HEK293 (cell line): ENCODE measurements around the gene SARNP.

Experiments
- CTCF ChIA-PET: fragments of 350-600 bp; formaldehyde crosslinking; extraction: SDS; loops from one replicate; lab custom pipeline; 2021; ENCODE audit warnings: antibody characterized with exemption; lab: Yijun Ruan, JAX
- POLR2A ChIA-PET: fragments of 300-600 bp; formaldehyde crosslinking; extraction: SDS; loops from one replicate; lab custom pipeline; 2020; ENCODE audit warnings: antibody characterized with exemption, inconsistent platforms; lab: Yijun Ruan, JAX
- H3K27ac ChIP-seq: fragments of 200-500 bp; sonication (Bioruptor generic); 2 replicates; pipeline ENCODE4 v1.5.1; 2014; ENCODE audit warnings: low read depth, low read length, control low read depth, inconsistent platforms; ENCODE audit errors: extremely low read depth
- H3K36me3 ChIP-seq, 2 experiments: fragments of 200-500 bp in 1 of 2; sonication (Bioruptor generic) in 1 of 2; 1 replicate in 1 of 2; 2 replicates in 1 of 2; pipeline ENCODE4 v1.5.1; 2014 to 2017; ENCODE audit warnings: inconsistent platforms in 2 of 2, low read length in 2 of 2; ENCODE audit not compliant: control insufficient read depth in 2 of 2, insufficient read depth in 1 of 2
- H3K4me1 ChIP-seq: fragments of 200-500 bp; sonication (Bioruptor generic); 2 replicates; pipeline ENCODE4 v1.5.1; 2014; ENCODE audit warnings: mild to moderate bottlenecking, low read length, inconsistent platforms; ENCODE audit not compliant: control insufficient read depth, insufficient read depth
- H3K4me3 ChIP-seq: 2 replicates; pipeline ENCODE4 v1.5.1; 2011; ENCODE audit warnings: low read depth, mild to moderate bottlenecking, control low read depth, low read length, moderate library complexity
- H3K9me3 ChIP-seq: fragments of 200-500 bp; sonication (Bioruptor generic); 2 replicates; pipeline ENCODE4 v1.5.1; 2014; ENCODE audit warnings: low read depth, low read length, inconsistent platforms; ENCODE audit not compliant: control insufficient read depth, insufficient read depth
- BCL6B ChIP-seq: fragments of 450-650 bp; formaldehyde crosslinking; IDR thresholded peaks from 2 replicates; pipeline ENCODE4 v1.5.1; 2017; ENCODE audit warnings: missing biosample characterization, missing genetic modification characterization
- GLIS2 ChIP-seq: fragments of 450-650 bp; formaldehyde crosslinking; IDR thresholded peaks from 2 replicates; pipeline ENCODE4 v1.5.1; 2016; ENCODE audit warnings: missing biosample characterization, missing genetic modification characterization
- TSHZ1 ChIP-seq: fragments of 450-650 bp; formaldehyde crosslinking; IDR thresholded peaks from 2 replicates; pipeline ENCODE4 v1.5.1; 2016; ENCODE audit warnings: missing biosample characterization, missing genetic modification characterization, borderline replicate concordance
- ZBTB26 ChIP-seq: fragments of 450-650 bp; formaldehyde crosslinking; optimal IDR thresholded peaks from 2 replicates; pipeline ENCODE3; 2016; ENCODE audit warnings: missing biosample characterization, mild to moderate bottlenecking, missing genetic modification characterization
- ZNF157 ChIP-seq: fragments of 450-650 bp; formaldehyde crosslinking; IDR thresholded peaks from 2 replicates; pipeline ENCODE4 v1.5.1; 2016; ENCODE audit warnings: missing biosample characterization, missing genetic modification characterization
- ZNF202 ChIP-seq: fragments of 450-650 bp; formaldehyde crosslinking; IDR thresholded peaks from 2 replicates; pipeline ENCODE4 v1.5.1; 2016; ENCODE audit warnings: missing biosample characterization, missing genetic modification characterization, borderline replicate concordance
- ZNF266 ChIP-seq: fragments of 450-650 bp; formaldehyde crosslinking; IDR thresholded peaks from 2 replicates; pipeline ENCODE4 v1.5.1; 2016; ENCODE audit warnings: missing biosample characterization, missing genetic modification characterization, low read depth
- ZNF280C ChIP-seq: fragments of 450-650 bp; formaldehyde crosslinking; IDR thresholded peaks from 2 replicates; pipeline ENCODE4 v1.5.1; 2016; ENCODE audit warnings: missing biosample characterization, missing genetic modification characterization
- ZNF335 ChIP-seq: fragments of 450-650 bp; formaldehyde crosslinking; conservative IDR thresholded peaks from 2 replicates; pipeline ENCODE4 v1.5.1; 2016; ENCODE audit warnings: missing biosample characterization, missing genetic modification characterization
- ZNF354C ChIP-seq: fragments of 450-650 bp; formaldehyde crosslinking; IDR thresholded peaks from 2 replicates; pipeline ENCODE4 v1.5.1; 2016; ENCODE audit warnings: missing biosample characterization, missing genetic modification characterization, low read depth, borderline replicate concordance
- ZNF521 ChIP-seq: fragments of 450-650 bp; formaldehyde crosslinking; IDR thresholded peaks from 2 replicates; pipeline ENCODE4 v1.5.1; 2017; ENCODE audit warnings: missing biosample characterization, mild to moderate bottlenecking, missing genetic modification characterization
- ZNF626 ChIP-seq: fragments of 450-650 bp; sonication (Bioruptor Pico); formaldehyde crosslinking; IDR thresholded peaks from 2 replicates; pipeline ENCODE4 v1.5.1; 2018; ENCODE audit warnings: missing biosample characterization, missing genetic modification characterization, inconsistent platforms
- ZNF830 ChIP-seq: fragments of 450-650 bp; IDR thresholded peaks from 2 replicates; pipeline ENCODE4 v1.5.0; 2018; ENCODE audit warnings: missing biosample characterization, missing genetic modification characterization, low read depth, mild to moderate bottlenecking, moderate library complexity
- ZXDB ChIP-seq: fragments of 450-650 bp; formaldehyde crosslinking; IDR thresholded peaks from 2 replicates; pipeline ENCODE4 v1.5.1; 2016; ENCODE audit warnings: missing biosample characterization, missing genetic modification characterization

Gene SARNP

GRCh38 chr12:55849616-55850343 is 32.3 kb upstream of the SARNP start (continued):
- TF ChIP-seq ZNF626 (tag by site-specific recombination): no peak
- no peak for TF ChIP-seq ZNF354C (tag by site-specific recombination)
- no peak for TF ChIP-seq ZXDB (tag by site-specific recombination)
- TF ChIP-seq ZNF202 (tag by site-specific recombination): no peak
- TF ChIP-seq ZNF280C (tag by site-specific recombination): no peak
- no peak for TF ChIP-seq TSHZ1
- no peak for TF ChIP-seq ZBTB26 (tag by site-specific recombination)
- no peak for TF ChIP-seq ZNF830 (tag by site-specific recombination)
- TF ChIP-seq ZNF266 (tag by site-specific recombination): no peak
- TF ChIP-seq, all 188 proteins: peak for 0

GRCh38 chr12:55847603-55848291 is 30.2 kb upstream of the SARNP start:
- Histone ChIP-seq H3K36me3 (no peaks in the 10 kb centered on the region), H3K4me3 (no peak overlapping the region), H3K9me3 (no peaks in the 10 kb centered on the region), H3K27ac (no peak overlapping the region), H3K4me1 (no peaks in the 10 kb centered on the region; the same call in 1 of the 2 replicates)
- CTCF ChIA-PET: interaction anchor here (0.6 to 0.9 kb wide), 4 partner anchors 12 to 1448 kb away, joined by 3 to 5 read pairs (median 4); no protein-coding TSS in a partner anchor
- peak; percentile 60 for TF ChIP-seq BCL6B (tag by site-specific recombination)
- TF ChIP-seq ZNF157 (tag by site-specific recombination): no peak
- POLR2A ChIA-PET: interaction anchor here (0.7 to 2.7 kb wide), 4 partner anchors 18 to 152 kb away, joined by 5 to 21 read pairs (median 11); partner anchors contain the start of genes DNAJC14, ORMDL2, RAB5B and SARNP

- POLR2A ChIA-PET: interaction anchor here (0.5 to 2.7 kb wide), 4 partner anchors 17 to 127 kb away, joined by 4 to 21 read pairs (median 10); partner anchors contain the start of genes DNAJC14, ORMDL2, RAB5B and SARNP
- CTCF ChIA-PET: no interaction called here
- Histone ChIP-seq H3K4me1 (no peaks in the 10 kb centered on the region; the same call in 1 of the 2 replicates), H3K27ac (no peak overlapping the region), H3K36me3 (no peaks in the 10 kb centered on the region), H3K9me3 (no peaks in the 10 kb centered on the region), H3K4me3 (no peak overlapping the region)
- TF ChIP-seq ZNF335 (tag by site-specific recombination) (peak; percentile 27; the same call in 1 of the 2 replicates), GLIS2 (tag by site-specific recombination) (0 out of 2 replicates have a peak, but pooled peaks have one; percentile 19), ZNF521 (tag by site-specific recombination) (no peak)
These were observed 29.5 kb upstream of the SARNP start for GRCh38 chr12:55847033-55847432.
